SK-N-MC (cell line): Measurements from ENCODE around the gene COPS2.

Experiments used
- EZH2 ChIP-seq: fragments of 200-600 bp; sonication (generic); IDR thresholded peaks from one replicate; pipeline ENCODE4 v1.6.1; 2017; ENCODE audit warnings: antibody characterized with exemption
- FOXP2 ChIP-seq: optimal IDR thresholded peaks from 2 replicates; pipeline ENCODE3; 2011; ENCODE audit warnings: mild to moderate bottlenecking, moderate library complexity; ENCODE audit not compliant: insufficient read depth; ENCODE audit errors: extremely low read length, control extremely low read depth
- POLR2AphosphoS5 ChIP-seq: IDR thresholded peaks from 2 replicates; pipeline ENCODE4 v1.6.1; 2012; ENCODE audit warnings: mild to moderate bottlenecking, low read depth, low read length, borderline replicate concordance

GRCh38 chr15:49083401-49084284 lies 71.8 kb downstream of the COPS2 start:
- TF ChIP-seq POLR2AphosphoS5, result no peak
- no peak for TF ChIP-seq FOXP2
- TF ChIP-seq EZH2, result no peak
